ENCODE data around the gene ZBTB7A. TPM values are rescaled to one million over a fixed set of nuclear protein-coding genes. Genes with fewer than 3 reads are reported as not detected.
A peak's percentile ranks its signal among the peaks of the same experiment; 100 is the strongest.

The ZBTB7A gene
- total RNA-seq, 2 donors from 2014 or later = 110 to 123 TPM

- H3K36me3 ChIP-seq = no peaks in the 10 kb centered on the region
- intact Hi-C loops (cut with DNase I) = no loop called here
Observed at GRCh38 chr19:4061683-4062418, 4.8 kb downstream of the ZBTB7A start.

GRCh38 chr19:4061178-4061682, 5.5 kb downstream of the ZBTB7A start:
- H3K9ac ChIP-seq (ENCODE audit: low read depth in 2 of 2, low read length in 2 of 2) = peak overlapping the region; percentile 95 to 99

More at GRCh38 chr19:4061683-4062418, 4.8 kb downstream of the ZBTB7A start:
- Histone ChIP-seq H3K9ac (ENCODE audit: low read depth in 2 of 2, low read length in 2 of 2) (peak overlapping the region; percentile 95 to 99), H3K4me3 (peak overlapping the region; percentile 72), H3K4me1 (peaks cover 55% of the 10 kb centered on the region), H3K9me3 (no peaks in the 10 kb centered on the region), H3K27me3 (no peaks in the 10 kb centered on the region), H3K27ac (peak overlapping the region; percentile 99)
- DNase-seq = peak; percentile 94
- no peak for TF ChIP-seq CTCF (IDR thresholded peaks at IDR 0.05)

DNA sequence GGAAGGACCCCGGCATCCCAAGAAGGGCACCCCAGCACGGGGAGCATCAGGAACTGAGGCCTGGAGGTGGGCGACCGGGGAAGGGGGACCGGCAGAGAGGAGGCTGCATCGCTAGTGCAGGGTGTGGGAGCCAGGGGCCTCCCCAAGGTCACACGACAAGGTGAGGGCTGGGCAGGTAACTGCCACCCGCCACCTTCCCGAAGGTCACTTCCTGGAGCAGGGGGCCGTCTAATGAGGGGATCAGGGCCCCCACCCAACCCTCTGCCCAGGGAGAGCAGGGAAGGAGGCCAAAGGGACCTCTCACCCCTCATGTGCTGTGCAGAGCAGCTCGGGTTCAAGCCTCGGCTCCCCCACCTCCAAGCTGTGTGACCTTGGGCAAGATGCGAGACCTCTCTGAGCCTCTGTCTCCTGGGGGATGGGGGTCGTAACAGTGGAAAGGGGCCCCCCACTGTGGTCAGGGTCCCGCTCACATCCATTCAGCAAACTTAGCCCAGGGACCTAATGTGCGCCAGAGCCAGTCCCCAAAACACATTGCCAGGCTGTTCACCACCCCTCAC, 6.0 kb downstream of the ZBTB7A start:
- Histone ChIP-seq H3K27ac (peak overlapping the region; percentile 99), H3K27me3 (no peaks in the 10 kb centered on the region), H3K4me3 (peak overlapping the region; percentile 72), H3K9ac (ENCODE audit: low read depth in 2 of 2, low read length in 2 of 2) (peak overlapping the region; percentile 88 to 99), H3K4me1 (peaks cover 62% of the 10 kb centered on the region), H3K9me3 (no peaks in the 10 kb centered on the region), H3K36me3 (no peaks in the 10 kb centered on the region)
- TF ChIP-seq CTCF (IDR thresholded peaks at IDR 0.05) = no peak
- intact Hi-C loops (cut with DNase I) = no loop called here
- peak; percentile 58 for DNase-seq

More at GRCh38 chr19:4061178-4061682, 5.5 kb downstream of the ZBTB7A start:
- no peak for TF ChIP-seq CTCF (IDR thresholded peaks at IDR 0.05)
- peak; percentile 97 for DNase-seq
- H3K27me3 ChIP-seq = no peaks in the 10 kb centered on the region
- intact Hi-C loops (cut with DNase I) = no loop called here
- peak overlapping the region; percentile 72 for H3K4me3 ChIP-seq
- H3K27ac ChIP-seq = peak overlapping the region; percentile 99
- peaks cover 57% of the 10 kb centered on the region for H3K4me1 ChIP-seq
- no peaks in the 10 kb centered on the region for H3K36me3 ChIP-seq
- H3K9me3 ChIP-seq = no peaks in the 10 kb centered on the region

DNA sequence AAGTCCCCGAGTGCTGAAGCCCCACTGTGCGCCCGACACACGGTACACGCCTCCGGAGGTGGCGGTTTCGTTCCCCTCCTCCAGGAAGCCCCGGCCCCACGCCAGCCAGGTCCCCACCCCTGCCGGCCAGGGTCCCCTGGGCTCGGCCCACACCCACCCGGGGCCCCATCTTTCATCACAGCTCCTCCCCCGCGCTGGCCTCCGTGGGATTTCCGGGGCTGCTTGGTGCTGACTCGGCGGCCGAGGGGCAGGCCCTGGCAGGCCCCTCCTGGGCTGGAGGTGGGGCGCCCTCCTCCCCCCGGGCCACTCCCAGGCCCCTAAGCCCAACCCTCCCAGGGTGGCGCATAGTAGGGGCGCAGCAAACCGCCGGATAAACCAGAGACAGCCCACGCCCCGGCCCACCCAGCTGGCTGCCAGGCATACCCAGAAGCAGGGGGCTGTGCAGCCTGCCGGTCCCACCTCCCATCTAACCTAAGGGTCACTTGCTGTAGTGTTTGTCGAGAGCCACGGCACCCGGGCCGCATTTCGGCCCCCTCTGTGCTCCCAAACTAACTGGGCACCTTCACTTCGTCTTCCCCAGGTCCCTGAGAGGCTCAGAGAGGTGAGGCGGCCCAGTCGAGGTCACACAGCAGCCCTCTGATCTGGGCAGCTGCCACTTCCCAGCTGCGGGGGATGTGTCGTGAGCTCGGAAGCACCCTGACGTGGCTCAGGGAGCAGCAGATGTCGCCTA, 6.6 kb downstream of the ZBTB7A start:
- intact Hi-C loops (cut with DNase I) = no loop called here
- Histone ChIP-seq H3K36me3 (no peaks in the 10 kb centered on the region), H3K9ac (ENCODE audit: low read depth in 2 of 2, low read length in 2 of 2) (peak overlapping the region; percentile 88 to 99), H3K4me3 (peak overlapping the region; percentile 72), H3K9me3 (no peaks in the 10 kb centered on the region), H3K4me1 (peaks cover 62% of the 10 kb centered on the region), H3K27me3 (no peaks in the 10 kb centered on the region), H3K27ac (peak overlapping the region; percentile 99)
- TF ChIP-seq CTCF (IDR thresholded peaks at IDR 0.05) = no peak
- peak; percentile 90 for DNase-seq

DNA sequence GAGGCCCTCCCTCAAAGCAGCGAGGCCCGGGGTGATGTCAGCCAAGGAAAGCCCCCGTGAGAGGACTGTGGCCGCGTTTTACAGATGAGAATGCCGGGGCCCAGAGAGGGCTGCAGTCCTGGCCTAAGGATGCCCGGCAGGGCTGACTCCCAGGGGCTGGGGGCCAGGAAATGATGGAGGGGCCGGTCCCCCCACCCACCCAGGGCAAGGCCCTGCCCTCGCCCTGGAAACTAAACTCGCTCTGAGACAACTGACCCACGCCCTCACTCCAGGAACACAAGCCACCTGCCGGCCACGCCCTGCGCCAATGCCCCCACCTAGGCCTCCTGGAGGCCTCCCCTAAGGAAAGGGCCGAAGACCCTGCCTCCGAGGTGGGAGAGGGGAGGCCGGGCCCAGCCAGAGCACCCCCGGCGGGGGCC, 7.2 kb downstream of the ZBTB7A start:
- DNase-seq = peak; percentile 86
- Histone ChIP-seq H3K9ac (ENCODE audit: low read depth in 2 of 2, low read length in 2 of 2) (peak overlapping the region; percentile 88 to 99), H3K4me3 (peak overlapping the region; percentile 72), H3K27me3 (no peaks in the 10 kb centered on the region), H3K9me3 (no peaks in the 10 kb centered on the region), H3K27ac (peak overlapping the region; percentile 99), H3K36me3 (peaks cover 2% of the 10 kb centered on the region), H3K4me1 (peaks cover 65% of the 10 kb centered on the region)
- TF ChIP-seq CTCF (IDR thresholded peaks at IDR 0.05) = no peak
- intact Hi-C loops (cut with DNase I) = no loop called here
